Measurements from ENCODE around the gene LRBA. TPM values are rescaled to one million over a fixed set of nuclear protein-coding genes. Genes with fewer than 3 reads are reported as not detected.
"Not testable (repeated sequence)": the region's sequence is repeated elsewhere in the genome, so short reads cannot be mapped to it uniquely, and the experiment has no call there.

The LRBA gene
- total and polyA plus RNA-seq, 4 donors, result 8.2 to 69.8 (median 32.8) TPM

DNA sequence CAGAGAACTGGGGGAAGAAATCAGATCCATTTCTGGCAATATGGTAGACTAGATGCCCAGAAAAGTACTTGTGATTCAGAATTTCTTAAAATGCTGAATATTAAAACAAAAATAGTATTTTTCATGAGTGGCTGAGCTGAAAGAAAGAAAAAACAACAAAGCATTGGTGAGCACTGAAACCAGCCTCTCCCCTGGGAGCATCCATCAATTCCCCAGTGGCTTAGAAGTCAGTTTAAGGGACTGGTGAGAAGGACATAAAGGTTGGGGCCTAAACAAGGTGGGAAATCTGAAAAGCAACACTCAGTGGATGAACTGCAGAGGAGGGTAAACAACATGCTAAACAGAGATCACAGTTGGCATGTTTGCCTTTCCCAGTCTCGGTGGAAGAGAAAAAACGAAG is 20.4 kb downstream of the LRBA start:
- TF ChIP-seq RXRA (IDR thresholded peaks at IDR 0.05) (no peak), HNF4G (IDR thresholded peaks at IDR 0.05) (no peak), TAF1 (conservative IDR thresholded peaks at IDR 0.05) (no peak), RAD21 (IDR thresholded peaks at IDR 0.05) (no peak), HNF4A (conservative IDR thresholded peaks at IDR 0.05) (no peak)
- TF ChIP-seq, protein P1, sequence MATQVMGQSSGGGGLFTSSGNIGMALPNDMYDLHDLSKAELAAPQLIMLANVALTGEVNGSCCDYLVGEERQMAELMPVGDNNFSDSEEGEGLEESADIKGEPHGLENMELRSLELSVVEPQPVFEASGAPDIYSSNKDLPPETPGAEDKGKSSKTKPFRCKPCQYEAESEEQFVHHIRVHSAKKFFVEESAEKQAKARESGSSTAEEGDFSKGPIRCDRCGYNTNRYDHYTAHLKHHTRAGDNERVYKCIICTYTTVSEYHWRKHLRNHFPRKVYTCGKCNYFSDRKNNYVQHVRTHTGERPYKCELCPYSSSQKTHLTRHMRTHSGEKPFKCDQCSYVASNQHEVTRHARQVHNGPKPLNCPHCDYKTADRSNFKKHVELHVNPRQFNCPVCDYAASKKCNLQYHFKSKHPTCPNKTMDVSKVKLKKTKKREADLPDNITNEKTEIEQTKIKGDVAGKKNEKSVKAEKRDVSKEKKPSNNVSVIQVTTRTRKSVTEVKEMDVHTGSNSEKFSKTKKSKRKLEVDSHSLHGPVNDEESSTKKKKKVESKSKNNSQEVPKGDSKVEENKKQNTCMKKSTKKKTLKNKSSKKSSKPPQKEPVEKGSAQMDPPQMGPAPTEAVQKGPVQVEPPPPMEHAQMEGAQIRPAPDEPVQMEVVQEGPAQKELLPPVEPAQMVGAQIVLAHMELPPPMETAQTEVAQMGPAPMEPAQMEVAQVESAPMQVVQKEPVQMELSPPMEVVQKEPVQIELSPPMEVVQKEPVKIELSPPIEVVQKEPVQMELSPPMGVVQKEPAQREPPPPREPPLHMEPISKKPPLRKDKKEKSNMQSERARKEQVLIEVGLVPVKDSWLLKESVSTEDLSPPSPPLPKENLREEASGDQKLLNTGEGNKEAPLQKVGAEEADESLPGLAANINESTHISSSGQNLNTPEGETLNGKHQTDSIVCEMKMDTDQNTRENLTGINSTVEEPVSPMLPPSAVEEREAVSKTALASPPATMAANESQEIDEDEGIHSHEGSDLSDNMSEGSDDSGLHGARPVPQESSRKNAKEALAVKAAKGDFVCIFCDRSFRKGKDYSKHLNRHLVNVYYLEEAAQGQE (IDR thresholded peaks at IDR 0.05), result no peak
- TF ChIP-seq, protein P2, sequence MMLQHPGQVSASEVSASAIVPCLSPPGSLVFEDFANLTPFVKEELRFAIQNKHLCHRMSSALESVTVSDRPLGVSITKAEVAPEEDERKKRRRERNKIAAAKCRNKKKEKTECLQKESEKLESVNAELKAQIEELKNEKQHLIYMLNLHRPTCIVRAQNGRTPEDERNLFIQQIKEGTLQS (IDR thresholded peaks at IDR 0.05), result no peak
- TF ChIP-seq, protein P3, sequence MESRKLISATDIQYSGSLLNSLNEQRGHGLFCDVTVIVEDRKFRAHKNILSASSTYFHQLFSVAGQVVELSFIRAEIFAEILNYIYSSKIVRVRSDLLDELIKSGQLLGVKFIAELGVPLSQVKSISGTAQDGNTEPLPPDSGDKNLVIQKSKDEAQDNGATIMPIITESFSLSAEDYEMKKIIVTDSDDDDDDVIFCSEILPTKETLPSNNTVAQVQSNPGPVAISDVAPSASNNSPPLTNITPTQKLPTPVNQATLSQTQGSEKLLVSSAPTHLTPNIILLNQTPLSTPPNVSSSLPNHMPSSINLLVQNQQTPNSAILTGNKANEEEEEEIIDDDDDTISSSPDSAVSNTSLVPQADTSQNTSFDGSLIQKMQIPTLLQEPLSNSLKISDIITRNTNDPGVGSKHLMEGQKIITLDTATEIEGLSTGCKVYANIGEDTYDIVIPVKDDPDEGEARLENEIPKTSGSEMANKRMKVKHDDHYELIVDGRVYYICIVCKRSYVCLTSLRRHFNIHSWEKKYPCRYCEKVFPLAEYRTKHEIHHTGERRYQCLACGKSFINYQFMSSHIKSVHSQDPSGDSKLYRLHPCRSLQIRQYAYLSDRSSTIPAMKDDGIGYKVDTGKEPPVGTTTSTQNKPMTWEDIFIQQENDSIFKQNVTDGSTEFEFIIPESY (IDR thresholded peaks at IDR 0.05), result no peak
- TF ChIP-seq, protein P4, sequence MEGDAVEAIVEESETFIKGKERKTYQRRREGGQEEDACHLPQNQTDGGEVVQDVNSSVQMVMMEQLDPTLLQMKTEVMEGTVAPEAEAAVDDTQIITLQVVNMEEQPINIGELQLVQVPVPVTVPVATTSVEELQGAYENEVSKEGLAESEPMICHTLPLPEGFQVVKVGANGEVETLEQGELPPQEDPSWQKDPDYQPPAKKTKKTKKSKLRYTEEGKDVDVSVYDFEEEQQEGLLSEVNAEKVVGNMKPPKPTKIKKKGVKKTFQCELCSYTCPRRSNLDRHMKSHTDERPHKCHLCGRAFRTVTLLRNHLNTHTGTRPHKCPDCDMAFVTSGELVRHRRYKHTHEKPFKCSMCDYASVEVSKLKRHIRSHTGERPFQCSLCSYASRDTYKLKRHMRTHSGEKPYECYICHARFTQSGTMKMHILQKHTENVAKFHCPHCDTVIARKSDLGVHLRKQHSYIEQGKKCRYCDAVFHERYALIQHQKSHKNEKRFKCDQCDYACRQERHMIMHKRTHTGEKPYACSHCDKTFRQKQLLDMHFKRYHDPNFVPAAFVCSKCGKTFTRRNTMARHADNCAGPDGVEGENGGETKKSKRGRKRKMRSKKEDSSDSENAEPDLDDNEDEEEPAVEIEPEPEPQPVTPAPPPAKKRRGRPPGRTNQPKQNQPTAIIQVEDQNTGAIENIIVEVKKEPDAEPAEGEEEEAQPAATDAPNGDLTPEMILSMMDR (IDR thresholded peaks at IDR 0.05; ENCODE audit: low read depth, low read length, missing input control), result no peak
- Histone ChIP-seq H3K4me1 (ENCODE audit: control insufficient read depth in 4 of 4, insufficient read depth in 4 of 4, low read length in 3 of 4) (no peaks in the 10 kb centered on the region), H3K9me3 (ENCODE audit: control insufficient read depth in 4 of 4, low read length in 3 of 4) (no peaks in the 10 kb centered on the region), H3K27ac (ENCODE audit: low read depth in 1 of 2, low read length in 2 of 2) (no peak overlapping the region), H3K4me3 (ENCODE audit: low read depth in 1 of 3, low read length in 3 of 3) (no peak overlapping the region), H3K27me3 (ENCODE audit: control insufficient read depth in 4 of 4, insufficient read depth in 4 of 4, low read length in 3 of 4) (no peaks in the 10 kb centered on the region), H3K9ac (ENCODE audit: low read depth in 1 of 2, low read length in 2 of 2) (no peak overlapping the region), H3K36me3 (ENCODE audit: control insufficient read depth in 4 of 4, insufficient read depth in 3 of 4, low read depth in 1 of 4, low read length in 3 of 4) (no peaks in the 10 kb centered on the region)
- WGBS, result 79% methylated on average over 2 of the region's 2 CpGs
- no peak for DNase-seq (ENCODE audit: low spot score)

DNA sequence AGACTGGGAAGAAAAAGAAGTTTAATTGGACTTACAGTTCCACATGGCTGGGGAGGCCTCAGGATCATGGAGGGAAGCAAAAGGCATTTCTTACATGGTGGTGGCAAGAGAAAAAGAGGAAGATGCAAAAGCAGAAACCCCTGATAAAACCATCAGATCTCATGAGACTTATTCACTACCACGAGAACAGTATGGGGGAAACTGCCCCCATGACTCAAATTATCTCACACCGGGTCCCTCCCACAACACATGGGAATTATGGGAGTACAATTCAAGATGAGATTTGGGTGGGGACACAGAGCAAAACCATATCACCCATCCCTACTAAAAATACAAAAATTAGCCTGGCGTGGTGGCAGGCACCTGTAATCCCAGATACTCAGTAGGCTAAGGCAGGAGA is 21.5 kb downstream of the LRBA start:
- H3K36me3 ChIP-seq (ENCODE audit: control insufficient read depth in 4 of 4, insufficient read depth in 3 of 4, low read depth in 1 of 4, low read length in 3 of 4), result not testable (repeated sequence)
- 95% methylated on average over 3 of the region's 3 CpGs for WGBS

DNA sequence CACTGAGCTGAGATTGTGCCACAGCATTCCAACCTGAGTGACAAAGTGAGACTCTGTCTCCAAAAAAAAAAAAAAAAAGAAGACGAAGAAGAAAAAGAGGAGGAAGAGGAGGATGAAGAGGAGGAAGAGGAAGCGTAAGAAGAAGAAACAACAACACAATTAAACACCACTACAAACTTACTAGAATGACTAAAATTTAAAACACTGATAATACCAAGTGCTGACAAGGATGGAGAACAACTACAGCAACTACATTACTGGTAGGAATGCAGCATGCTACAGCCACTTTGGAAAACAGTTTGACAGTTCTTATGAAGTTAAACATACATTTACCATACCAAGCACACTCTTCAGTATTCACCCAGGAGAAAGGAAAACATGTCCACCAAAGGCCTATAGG is 24.1 kb downstream of the LRBA start:
- Histone ChIP-seq H3K9me3 (ENCODE audit: control insufficient read depth in 4 of 4, low read length in 3 of 4) (no peaks in the 10 kb centered on the region), H3K9ac (ENCODE audit: low read depth in 1 of 2, low read length in 2 of 2) (no peak overlapping the region), H3K4me3 (ENCODE audit: low read depth in 1 of 3, low read length in 3 of 3) (no peak overlapping the region), H3K4me1 (ENCODE audit: control insufficient read depth in 4 of 4, insufficient read depth in 4 of 4, low read length in 3 of 4) (no peaks in the 10 kb centered on the region), H3K36me3 (ENCODE audit: control insufficient read depth in 4 of 4, insufficient read depth in 3 of 4, low read depth in 1 of 4, low read length in 3 of 4) (no peaks in the 10 kb centered on the region), H3K27me3 (ENCODE audit: control insufficient read depth in 4 of 4, insufficient read depth in 4 of 4, low read length in 3 of 4) (no peaks in the 10 kb centered on the region), H3K27ac (ENCODE audit: low read depth in 1 of 2, low read length in 2 of 2) (no peak overlapping the region)
- DNase-seq (ENCODE audit: low spot score), result no peak
- 92% methylated on average over 2 of the region's 2 CpGs for WGBS
- TF ChIP-seq YY1 (IDR thresholded peaks at IDR 0.05), result no peak
- TF ChIP-seq RAD21 (IDR thresholded peaks at IDR 0.05), result no peak
- TF ChIP-seq, protein P3 (IDR thresholded peaks at IDR 0.05), result no peak
- TF ChIP-seq SP1 (IDR thresholded peaks at IDR 0.05), result no peak
- TF ChIP-seq FOXA1 (IDR thresholded peaks at IDR 0.05), result no peak
- TF ChIP-seq NR2F2 (IDR thresholded peaks at IDR 0.05), result no peak
- no peak for TF ChIP-seq HNF4G (IDR thresholded peaks at IDR 0.05)

More for the DNA sequence above, 21.5 kb downstream of the LRBA start:
- not testable (repeated sequence) for H3K27me3 ChIP-seq (ENCODE audit: control insufficient read depth in 4 of 4, insufficient read depth in 4 of 4, low read length in 3 of 4); DNase-seq (ENCODE audit: low spot score); H3K9ac ChIP-seq (ENCODE audit: low read depth in 1 of 2, low read length in 2 of 2); H3K27ac ChIP-seq (ENCODE audit: low read depth in 1 of 2, low read length in 2 of 2); H3K4me3 ChIP-seq (ENCODE audit: low read depth in 1 of 3, low read length in 3 of 3); H3K9me3 ChIP-seq (ENCODE audit: control insufficient read depth in 4 of 4, low read length in 3 of 4); H3K4me1 ChIP-seq (ENCODE audit: control insufficient read depth in 4 of 4, insufficient read depth in 4 of 4, low read length in 3 of 4)

All from liver (tissue), 9 donors.